ENCODE data around the gene LACTBL1.

LACTBL1 gene

GRCh38 chr1:22976461-22977243 lies 4.0 kb upstream of the LACTBL1 start:
- H3K36me3 ChIP-seq = no peaks in the 10 kb centered on the region
- H3K4me3 ChIP-seq (ENCODE audit: low read depth in 1 of 2, low read length in 1 of 2) = no peak overlapping the region
- no peak overlapping the region for H3K27ac ChIP-seq
- no peaks in the 10 kb centered on the region for H3K9me3 ChIP-seq
- H3K27me3 ChIP-seq = peaks cover 32% of the 10 kb centered on the region
- no peak for TF ChIP-seq CTCF (IDR thresholded peaks at IDR 0.05)
- no peaks in the 10 kb centered on the region for H3K4me1 ChIP-seq (ENCODE audit: control insufficient read depth in 1 of 2, insufficient read depth in 1 of 2, low read depth in 1 of 2, low read length in 1 of 2)

- Histone ChIP-seq H3K27ac (no peak overlapping the region), H3K9me3 (no peaks in the 10 kb centered on the region), H3K27me3 (peaks cover 38% of the 10 kb centered on the region), H3K4me1 (ENCODE audit: control insufficient read depth in 1 of 2, insufficient read depth in 1 of 2, low read depth in 1 of 2, low read length in 1 of 2) (no peaks in the 10 kb centered on the region), H3K36me3 (no peaks in the 10 kb centered on the region), H3K4me3 (ENCODE audit: low read depth in 1 of 2, low read length in 1 of 2) (no peak overlapping the region)
- no peak for TF ChIP-seq CTCF (IDR thresholded peaks at IDR 0.05)
Measured at GRCh38 chr1:22976127-22976460, 3.4 kb upstream of the LACTBL1 start.

- Histone ChIP-seq H3K4me1 (ENCODE audit: control insufficient read depth in 1 of 2, insufficient read depth in 1 of 2, low read depth in 1 of 2, low read length in 1 of 2) (no peaks in the 10 kb centered on the region), H3K27ac (no peak overlapping the region), H3K9me3 (no peaks in the 10 kb centered on the region), H3K4me3 (ENCODE audit: low read depth in 1 of 2, low read length in 1 of 2) (no peak overlapping the region), H3K36me3 (no peaks in the 10 kb centered on the region), H3K27me3 (peaks cover 42% of the 10 kb centered on the region)
- no peak for TF ChIP-seq CTCF (IDR thresholded peaks at IDR 0.05)
Measured at GRCh38 chr1:22975694-22976093, 3.0 kb upstream of the LACTBL1 start.

- no peak overlapping the region for H3K4me3 ChIP-seq (ENCODE audit: low read depth in 1 of 2, low read length in 1 of 2)
- no peak for TF ChIP-seq CTCF (IDR thresholded peaks at IDR 0.05)
- H3K27ac ChIP-seq = no peak overlapping the region
- H3K36me3 ChIP-seq = no peaks in the 10 kb centered on the region
- H3K4me1 ChIP-seq (ENCODE audit: control insufficient read depth in 1 of 2, insufficient read depth in 1 of 2, low read depth in 1 of 2, low read length in 1 of 2) = no peaks in the 10 kb centered on the region
- H3K9me3 ChIP-seq = no peaks in the 10 kb centered on the region
- H3K27me3 ChIP-seq = peaks cover 80% of the 10 kb centered on the region
Measured at GRCh38 chr1:22971611-22972405, 858 bp downstream of the LACTBL1 start.

GRCh38 chr1:22971161-22971560 lies 1.5 kb downstream of the LACTBL1 start:
- no peak overlapping the region for H3K4me3 ChIP-seq (ENCODE audit: low read depth in 1 of 2, low read length in 1 of 2)
- H3K4me1 ChIP-seq (ENCODE audit: control insufficient read depth in 1 of 2, insufficient read depth in 1 of 2, low read depth in 1 of 2, low read length in 1 of 2) = no peaks in the 10 kb centered on the region
- peaks cover 80% of the 10 kb centered on the region for H3K27me3 ChIP-seq
- H3K36me3 ChIP-seq = no peaks in the 10 kb centered on the region
- no peak overlapping the region for H3K27ac ChIP-seq
- TF ChIP-seq CTCF (IDR thresholded peaks at IDR 0.05) = no peak
- H3K9me3 ChIP-seq = no peaks in the 10 kb centered on the region
